CD1c-positive myeloid dendritic cell (primary cell): ENCODE data around the gene WDR20.

Experiments used
- DNase-seq: peaks from one replicate; pipeline ENCODE4 v3.0.0-alpha.2; 2016; ENCODE audit errors: extremely low spot score

Gene WDR20

DNA sequence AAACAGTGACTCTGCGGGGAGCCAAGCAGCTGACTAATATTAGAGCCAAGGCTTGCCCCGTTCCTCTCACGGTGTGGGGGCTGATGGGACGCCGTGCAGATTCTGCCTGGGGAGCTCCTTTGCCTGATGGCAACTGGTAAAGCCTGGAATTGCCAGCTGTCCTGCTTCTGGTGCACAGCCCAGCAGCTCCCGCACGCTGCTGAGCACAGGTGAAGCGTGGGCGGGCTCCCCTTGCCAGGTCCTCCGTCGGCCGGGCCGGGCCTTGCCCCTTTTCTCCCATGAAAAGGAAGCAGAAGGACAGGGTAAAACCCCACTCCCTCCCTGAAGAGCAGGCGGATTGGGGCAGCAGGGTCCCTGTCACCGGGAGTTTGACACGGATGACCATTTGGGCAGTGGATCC is 79.0 kb downstream of the WDR20 start:
- no peak for DNase-seq

DNA sequence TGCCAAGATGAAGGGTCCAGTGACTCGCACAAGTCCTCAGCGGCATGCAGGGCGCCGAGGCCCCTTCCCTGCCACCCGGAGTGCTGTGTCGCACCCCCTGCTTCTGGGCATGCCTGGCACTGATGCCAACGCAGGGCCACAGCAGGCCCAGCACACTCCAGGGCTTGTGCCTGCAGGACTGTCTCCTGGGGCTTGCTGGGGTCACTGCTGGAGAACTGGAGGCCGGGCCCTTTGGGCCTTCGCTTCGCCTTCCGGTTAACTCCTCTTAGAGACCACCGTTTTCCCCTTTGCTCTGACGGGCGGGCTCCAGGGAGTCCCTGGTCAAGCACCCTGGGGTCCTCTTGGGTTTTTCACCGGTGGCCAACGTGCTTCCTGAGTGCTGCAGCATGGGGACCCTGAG is 79.6 kb downstream of the WDR20 start:
- DNase-seq, result no peak

DNA sequence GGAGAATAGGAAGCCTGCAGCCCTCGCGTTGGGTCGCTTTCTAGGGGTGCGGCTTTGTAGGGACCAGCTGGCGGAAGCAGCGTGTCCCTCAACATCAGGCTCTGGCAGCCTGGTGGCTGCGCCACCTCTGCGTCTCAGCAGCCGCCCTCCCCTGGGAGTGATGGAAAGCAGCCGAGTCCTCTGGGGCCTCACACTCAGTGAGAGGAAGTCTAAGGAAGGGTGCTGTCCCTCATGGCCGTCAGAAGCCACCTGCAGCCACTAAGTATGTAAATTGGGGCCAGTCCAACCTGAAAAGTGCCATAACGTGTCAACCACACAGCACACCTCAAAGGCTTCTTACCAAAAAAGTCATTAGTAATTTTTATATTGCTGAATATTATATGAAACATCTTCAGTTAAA is 80.3 kb downstream of the WDR20 start:
- DNase-seq, result no peak

DNA sequence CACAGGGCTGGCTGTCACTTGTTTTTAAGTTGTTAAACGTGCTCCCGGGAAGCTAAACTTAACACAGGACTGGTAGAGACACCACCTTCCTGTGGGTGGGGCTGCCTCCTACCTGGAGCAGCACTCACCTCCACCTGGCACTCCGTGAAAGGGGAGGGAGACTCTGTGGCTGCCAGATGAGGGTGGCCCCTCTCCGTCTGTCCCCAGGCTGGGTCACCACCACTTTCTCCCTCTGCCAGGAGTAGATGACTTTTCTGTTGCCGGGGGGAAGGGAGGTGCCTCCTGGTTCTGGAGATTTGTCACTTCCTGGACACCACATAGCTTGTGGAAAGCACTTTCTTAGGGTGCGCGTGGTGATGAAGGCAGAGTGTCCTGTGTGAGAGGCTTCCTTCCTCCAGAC is 81.3 kb downstream of the WDR20 start:
- DNase-seq, result no peak

DNA sequence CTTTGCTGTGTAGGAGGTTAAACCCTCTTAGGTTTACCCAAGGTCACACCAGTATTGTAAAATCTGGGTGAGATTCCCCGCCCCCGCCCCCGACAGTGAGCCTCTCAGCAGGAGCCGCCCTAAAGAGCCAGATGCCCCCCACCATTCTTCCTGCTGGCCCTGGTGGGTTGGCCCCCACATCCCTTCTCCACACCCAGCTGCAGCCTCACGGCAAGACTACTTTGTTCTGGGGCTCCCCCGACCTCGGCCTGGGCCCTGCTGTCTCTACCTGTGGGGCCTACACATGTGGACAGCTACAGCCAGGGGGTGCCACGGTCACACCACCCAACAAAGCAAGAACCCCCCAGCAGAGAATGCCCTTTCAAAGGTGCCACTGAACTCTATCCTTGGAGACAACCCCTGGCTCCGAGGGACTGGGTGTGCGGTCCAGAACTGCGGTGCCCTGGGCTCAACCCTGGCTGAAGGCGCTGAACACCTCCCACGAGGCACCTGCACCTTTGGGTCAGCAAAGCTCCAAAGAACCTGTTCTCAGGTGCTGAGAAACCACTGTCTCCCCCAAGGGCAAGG is 82.4 kb downstream of the WDR20 start:
- no peak for DNase-seq

DNA sequence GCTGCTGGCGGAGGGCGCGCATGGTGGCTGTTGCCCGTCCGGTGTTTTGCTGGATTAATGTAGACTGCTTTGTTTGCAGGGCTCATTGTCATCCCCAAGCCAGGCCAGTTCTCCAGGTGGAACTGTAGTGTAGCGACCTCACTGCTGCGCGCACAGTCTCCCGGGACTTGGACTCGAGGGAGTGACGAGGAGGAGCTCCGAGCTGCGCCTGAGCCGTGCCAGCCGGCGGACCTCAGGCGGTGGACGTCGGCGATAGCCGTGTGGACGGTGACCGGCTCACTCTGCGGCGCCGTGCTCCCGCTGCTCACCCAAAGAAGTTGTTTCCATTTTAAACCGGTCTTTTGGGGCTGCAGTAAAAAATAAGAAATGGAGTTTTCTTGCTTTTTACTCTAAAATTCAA is 83.1 kb downstream of the WDR20 start:
- DNase-seq, result no peak

DNA sequence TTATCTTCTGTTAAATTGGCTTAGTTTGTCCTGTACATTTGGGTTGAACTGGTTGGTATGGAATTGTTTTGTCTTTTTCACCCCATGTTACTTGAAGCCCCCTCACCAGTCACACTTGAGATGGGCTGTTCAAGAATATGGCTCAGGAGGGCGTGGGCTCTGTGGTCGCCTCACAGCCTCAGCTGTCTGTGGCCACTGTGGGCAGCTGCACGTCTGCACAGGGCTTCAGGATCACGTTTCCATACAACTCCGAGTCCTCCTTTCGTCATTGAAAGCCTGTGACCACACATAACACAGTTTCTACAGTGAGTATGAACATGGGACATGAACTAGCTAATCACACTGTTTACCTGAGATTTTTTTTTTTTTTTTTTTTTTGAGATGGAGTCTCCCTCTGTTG is 84.0 kb downstream of the WDR20 start:
- no peak for DNase-seq

DNA sequence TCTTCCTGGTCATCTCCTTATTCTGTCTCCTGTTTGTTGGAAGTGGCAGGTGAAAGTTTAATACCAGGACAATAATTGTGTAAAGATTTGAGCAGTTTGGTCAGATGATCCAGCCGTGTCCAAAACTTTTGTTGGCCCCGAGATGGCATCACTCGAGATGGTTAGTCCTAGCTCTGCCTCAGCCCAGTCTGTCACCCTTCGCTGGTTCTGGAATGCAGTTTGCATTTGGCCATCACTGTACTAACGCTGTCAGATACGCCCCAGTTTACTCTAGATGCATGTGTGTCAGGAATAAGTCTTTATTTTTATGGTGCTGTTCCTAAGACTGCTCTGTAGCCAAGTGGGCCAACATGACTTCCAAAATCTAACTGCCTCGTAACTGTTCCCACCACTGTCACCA is 85.7 kb downstream of the WDR20 start:
- no peak for DNase-seq

DNA sequence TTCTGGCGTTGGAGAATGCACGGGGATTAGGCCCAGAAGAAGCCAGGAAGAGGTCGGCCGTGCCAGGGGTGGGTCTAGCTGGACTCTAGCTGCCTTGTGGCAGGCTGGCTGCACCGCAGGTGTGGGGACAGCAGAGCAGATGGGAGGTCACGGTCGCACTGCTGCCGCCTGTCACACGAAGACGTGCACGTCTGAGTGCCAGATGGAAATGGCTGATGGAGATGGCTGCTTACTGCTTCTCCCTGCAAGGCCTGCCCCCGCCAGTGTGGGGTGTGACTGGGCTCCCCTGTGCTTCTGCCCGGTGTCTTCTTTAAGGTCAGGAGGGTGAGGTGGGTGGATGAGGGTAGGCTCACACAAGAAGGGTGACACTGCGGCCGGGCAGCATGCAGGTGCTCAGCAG is 86.2 kb downstream of the WDR20 start:
- DNase-seq, result no peak

DNA sequence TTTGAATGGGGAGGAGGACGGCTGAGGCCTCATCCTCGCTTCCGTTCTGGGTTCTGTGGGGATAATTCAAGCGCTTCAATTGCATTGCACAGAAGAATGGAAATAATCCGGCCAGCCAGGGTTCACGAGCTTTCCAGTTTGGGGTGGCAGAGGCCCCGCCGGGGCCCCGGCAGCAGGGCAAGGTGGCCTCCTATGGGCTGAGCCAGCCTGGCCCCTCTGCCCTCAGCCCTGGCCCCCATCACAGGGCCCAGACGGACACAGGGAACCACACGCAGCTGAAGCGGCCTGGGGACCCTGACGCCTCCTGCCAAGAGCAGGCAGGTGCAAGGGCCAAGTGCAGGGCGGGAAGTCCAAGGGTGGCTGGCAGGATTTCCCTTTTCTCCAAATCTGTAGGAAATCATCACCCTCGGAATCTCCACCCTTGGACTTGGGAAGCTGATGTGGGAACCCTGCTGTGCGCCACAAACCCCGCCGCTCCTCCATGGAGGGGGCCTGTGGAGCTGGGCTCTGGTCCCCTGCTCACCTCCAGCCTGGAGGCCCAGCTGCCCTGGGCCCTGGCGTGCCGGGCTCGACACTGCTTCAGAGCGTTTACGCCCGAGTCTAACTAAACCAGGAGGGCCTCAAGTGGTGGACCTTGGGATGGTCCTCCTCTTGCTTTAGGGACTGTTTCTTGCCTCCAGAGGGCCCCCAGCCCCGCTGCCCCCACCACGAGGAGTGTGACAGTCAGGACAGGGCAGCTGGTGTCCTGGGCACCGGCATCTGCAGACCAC is 86.8 kb downstream of the WDR20 start:
- no peak for DNase-seq

DNA sequence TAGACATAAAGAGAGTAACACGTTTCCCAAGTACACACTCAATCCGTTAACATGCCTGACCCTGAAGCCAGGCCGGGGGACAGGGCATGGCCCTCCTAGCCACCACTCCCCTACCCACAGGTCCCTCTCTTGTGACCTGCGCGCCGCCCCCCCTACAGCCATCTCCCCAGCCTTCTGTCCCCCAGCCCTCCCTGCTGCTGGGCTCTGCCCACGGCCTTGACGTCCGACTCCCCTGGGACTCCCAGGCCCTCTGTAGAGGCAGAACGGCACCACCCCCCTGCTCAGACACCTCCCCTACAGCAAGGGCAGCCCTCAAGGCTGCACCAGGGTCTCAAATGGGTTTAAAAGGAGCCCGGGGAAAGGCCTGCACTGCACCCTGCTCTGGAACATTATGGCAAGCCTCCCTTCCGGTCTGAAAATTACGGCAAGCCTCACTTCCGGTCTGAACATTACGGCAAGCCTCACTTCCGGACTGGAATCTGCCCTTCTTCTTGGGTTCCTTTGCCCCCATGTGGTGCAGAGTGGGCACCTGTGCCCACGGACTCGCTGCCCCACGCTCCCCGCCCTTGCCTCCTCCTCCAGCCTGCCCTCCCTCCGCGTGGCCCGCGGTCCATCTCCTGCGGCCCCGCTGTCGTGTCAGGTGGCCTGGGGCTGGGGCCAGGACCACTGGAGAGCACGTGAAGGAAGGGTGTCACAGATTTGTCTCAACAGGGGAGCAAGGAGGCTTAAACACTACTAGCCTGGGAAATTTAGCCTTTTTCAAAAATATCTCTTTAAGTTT is 87.7 kb downstream of the WDR20 start:
- DNase-seq, result no peak

DNA sequence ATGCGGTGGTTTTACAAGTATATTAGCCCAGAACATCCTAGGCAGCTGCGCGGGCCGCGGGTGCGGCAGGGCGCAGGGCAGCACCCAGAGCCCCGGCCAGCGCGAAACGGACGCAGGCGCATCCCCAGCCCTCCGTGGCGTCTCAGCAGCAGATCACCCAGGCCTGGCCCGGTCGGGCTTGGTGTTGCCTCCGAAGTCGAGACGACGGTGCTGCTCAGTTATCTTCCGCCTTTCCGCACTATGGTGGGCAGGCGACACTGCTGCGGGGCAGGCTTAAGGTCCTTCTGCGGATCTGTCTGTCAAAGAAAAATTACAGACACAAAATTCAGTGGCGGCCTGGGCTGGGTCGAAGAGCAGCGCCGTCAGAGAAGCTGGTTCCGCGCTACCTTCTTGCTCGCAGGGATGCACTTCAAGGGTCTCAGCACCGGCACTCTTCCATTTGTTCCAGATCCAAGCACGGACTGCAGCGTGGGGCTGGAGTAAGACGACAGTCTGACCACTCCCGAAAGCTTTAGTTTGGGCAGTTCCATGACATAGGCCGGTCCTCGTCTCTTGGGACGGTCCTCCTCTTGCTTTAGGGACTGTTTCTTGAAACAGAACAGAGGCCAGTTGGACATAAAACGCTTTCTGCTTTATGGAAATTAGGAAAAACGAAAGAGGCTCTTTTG is 89.5 kb downstream of the WDR20 start:
- no peak for DNase-seq

DNA sequence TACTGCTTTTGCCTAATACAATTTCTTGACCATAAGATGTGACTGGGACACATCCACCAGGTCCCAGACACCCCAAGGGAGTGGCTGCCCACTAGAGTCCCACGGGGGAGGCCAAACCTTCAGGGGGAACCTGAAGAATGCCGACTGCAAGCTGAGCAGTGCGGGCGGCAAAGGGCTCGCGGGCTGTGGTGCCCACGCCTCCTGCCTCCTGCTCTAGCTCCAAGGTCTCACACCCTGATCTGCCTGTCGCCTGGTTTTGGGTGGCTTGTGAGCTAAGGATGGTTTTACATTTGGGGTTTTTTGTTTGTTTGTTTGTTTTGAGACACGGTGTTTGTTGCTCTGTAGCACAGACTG is 90.0 kb downstream of the WDR20 start:
- DNase-seq, result no peak

DNA sequence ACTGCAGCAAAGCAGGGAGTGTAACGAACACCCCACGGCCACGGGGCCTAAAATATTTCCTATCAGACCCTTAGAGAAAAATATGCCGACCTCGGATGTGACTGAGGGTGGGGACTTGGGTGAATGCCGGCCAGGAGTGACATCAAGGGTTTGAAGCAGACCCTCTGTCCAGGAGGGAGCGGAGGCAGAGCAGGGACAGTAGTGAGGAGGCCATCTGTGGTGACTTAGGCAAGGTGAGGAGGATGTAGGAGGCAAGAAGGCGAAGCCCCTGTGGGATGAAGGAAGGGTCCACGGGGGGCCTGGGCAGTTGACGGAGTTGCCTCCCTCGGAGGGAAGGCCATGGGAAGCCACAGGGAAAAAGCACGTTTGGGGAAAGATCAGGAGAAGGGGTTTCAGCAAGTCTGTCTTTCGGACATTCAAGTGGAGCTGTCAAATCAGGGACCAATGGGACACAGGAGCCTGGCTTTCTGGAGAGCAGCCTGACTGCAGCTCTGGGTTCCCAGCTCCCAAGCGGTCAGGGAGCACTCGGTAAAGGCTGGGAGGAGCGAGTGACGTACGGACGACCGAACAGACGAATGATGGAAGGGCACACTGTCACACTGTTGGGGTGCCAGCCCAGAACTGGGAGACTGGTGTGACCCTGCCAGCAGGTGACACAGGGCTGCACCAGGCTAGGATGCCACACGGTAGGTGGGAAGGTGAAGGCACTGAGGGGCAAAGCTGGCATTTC is 90.9 kb downstream of the WDR20 start:
- DNase-seq, result no peak

DNA sequence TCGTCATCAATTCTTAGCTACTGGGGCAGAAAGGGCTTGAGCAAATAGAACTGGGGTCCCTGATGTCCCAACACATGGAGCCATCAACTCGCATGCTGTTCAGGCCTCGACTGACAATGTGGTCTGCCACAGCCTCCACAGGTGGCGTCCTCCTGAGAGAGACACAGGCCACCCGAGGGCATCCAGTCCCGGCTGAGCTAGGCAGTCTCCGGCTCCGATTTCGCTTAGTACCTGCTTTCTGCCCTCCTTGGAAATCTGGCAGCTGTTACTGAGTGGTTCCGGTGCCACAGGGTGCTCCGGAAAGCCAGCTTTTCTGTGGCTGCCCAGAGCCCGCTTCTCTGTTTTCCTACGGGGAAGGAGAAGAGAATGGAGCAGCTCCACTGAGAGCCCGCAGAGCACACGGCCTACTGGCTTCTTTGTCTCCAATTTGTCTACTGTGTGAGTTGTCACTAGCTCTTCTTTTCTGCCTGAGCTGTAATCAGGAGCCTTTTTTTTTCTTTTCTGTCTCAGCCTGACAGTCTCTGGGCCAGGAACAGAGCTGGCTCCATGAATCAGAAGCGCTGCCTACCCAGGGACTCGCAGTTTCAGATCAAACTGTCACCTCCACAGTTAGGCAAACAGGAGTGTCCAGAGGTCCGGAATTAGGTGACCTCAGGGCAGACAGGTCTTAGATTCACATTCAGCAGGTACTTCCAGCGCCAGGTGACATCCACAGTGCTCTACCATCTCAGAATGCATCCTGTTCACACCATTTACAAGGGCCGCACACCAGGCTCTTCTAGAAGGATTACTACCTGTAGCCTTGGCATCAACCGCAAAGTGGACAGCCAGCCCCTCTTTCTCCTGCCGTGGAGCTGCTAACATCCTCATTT is 92.0 kb downstream of the WDR20 start:
- no peak for DNase-seq

DNA sequence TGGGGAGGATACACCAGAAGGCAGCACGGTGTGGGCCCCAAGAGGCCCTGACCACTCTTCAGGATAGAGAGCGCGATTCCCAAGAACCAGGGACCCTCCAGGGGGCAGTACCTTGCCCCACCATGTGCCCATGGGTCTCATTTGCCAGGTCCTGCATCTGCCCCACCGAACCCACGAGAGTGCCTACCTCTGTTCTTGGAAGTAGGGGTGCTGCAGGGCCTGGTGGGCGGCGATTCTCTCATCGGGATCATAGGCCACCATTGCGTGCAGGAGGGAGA is 92.6 kb downstream of the WDR20 start:
- DNase-seq, result no peak

DNA sequence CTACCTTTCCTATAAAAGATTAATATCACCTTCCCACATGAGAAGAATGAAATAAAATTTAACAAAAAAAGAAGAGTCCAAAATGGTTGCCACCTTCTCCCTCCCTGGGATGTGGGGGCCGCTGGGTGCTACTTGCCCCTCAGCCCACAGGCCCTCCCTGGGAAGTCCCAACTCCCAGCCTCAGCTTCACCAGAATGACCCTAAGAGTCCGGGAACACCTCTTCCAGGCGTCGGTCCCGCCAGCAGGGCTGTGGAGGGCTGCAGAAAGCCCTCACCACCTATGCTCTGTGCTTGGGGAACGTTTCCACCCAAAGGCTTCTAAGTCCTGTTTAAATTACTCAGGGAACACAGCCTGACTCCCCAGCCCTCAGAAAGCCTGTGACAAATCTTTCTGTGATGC is 93.4 kb downstream of the WDR20 start:
- DNase-seq, result no peak

DNA sequence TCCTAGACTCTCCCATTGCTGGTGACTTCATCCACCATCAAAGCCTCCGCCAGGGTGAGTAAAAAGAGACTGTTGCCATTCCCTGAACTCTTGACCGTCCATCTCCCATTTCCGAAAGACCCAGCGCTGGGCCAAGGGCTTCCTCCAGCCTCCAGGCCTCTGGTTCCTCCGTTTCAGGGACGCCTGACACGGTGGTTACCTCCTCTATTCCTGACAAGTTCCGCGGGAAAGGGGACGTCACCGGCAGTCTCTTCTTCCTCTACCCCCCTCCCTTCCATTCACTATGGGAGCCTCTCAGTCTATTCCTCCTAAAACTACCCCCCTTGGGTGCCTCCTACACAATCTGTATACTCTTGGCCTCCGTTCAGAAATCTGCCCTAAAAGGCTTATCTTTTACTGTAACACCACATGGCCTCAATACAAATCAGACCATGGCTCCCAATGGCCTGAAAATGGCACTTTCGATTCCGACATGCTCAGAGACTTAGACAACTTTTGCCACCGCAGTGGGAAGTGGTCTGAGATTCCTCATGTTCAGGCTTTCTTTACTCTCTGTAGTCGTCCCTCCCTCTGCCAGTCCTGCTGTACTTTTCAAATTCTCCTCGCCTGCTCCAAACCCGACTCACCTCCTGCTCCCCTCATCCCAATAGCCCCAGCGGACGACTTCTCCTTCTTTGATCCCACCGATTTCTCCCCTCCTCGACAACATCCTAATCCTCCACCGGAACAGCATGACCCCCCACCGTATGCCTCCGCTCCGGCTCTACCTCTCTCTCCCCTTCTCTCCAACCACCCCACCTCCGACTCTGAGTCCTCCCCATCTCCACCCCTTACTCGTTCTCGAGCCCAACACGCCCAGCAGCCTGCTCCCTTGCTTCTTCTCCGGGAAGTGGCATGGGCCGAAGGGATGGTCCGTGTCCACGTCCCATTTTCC is 94.9 kb downstream of the WDR20 start:
- no peak for DNase-seq

DNA sequence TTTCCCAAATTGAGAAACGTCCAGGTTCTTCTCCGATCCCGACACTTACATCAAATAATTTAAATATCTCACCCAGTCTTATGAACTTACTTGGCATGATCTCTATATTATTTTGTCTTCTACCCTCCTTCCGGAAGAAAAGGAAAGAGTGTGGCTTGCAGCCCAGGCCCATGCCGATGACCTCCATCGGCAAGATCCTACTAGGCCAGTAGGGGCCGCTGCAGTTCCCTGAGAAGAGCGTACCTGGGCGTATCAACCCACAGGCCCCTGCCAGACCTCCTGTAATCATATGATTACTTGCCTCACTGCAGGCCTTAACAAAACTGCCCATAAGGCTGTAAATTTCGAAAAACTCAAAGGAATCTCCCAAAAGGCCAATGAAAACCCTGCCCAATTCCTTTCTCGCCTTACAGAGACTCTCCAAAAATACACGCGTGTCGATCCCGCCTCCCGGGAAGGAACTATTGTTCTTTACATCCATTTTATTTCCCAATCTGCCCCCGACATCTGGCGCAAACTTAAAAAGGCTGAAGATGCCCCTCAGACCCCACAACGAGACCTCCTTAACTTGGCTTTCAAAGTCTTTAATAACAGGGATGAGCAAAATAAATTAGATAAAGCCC is 95.7 kb downstream of the WDR20 start:
- peak; percentile 64 for DNase-seq

DNA sequence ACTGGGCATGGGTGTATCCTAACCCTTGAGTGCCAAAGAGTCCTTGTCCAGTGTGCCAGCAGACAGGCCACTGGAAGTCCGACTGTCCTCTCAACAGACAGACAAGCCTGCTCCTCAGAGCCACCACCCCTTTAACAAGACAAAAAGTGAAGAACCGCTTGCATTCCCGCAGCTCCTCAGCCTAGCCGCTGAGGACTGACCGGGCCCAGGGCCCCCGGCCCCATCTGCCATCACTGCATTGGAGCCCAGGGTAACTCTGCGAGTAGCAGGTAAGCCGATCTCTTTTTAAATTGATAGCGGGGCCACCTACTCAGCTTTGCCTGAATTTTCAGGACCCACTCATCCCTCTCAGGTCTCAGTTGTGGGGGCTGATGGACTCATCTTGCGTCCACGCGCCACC is 96.3 kb downstream of the WDR20 start:
- DNase-seq, result no peak
